ENCODE data around the gene PTH2.
"Not testable (repeated sequence)": the region's sequence is repeated elsewhere in the genome, so short reads cannot be mapped to it uniquely, and the experiment has no call there.

PTH2 gene

DNA sequence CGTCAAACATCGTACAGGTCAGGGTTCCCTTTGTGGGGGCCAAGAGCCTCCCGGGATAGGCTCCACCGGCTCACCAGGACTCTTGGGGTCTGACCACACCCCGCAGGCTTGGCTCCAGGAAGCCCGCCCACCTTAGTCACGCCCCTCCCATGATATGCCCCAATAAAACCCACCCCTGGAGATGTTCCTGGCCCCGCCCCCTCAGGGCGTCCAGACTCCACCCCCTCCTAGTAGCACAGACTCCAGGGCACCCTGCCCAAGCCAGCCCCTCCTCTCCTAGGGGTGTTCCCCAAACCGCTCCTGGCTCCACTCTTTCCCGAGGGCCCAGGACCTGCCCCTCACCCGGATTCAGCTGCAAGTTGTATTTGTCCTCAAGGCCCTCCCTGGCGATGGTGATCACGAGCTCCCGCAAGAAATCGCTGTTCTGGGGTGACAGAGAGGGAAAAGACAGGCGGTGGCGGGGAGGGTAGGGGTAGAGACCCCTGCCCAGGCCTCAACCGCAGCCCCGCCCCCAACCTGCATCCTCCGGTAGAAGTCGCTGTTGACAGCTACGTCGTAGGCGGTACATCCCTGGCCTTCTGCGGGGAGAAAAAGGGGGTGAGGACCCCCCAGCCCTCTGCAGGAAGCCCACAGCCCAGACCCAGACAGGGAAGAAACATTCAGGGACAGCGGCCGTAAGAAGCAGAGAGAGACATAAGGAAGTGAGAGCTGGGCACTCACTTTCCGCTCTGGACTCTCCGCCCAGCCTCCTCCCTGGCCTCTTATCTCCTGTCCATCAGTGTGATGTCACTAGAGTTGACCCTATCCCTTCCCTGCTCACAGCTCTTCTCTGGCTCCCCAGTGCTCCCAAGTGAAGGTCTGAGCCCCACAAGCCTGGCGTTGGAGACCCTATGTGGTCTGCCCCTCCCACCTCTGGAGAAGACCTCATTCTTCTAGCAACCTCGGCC lies 24.5 kb upstream of the PTH2 start:
- no peak for DNase-seq

DNA sequence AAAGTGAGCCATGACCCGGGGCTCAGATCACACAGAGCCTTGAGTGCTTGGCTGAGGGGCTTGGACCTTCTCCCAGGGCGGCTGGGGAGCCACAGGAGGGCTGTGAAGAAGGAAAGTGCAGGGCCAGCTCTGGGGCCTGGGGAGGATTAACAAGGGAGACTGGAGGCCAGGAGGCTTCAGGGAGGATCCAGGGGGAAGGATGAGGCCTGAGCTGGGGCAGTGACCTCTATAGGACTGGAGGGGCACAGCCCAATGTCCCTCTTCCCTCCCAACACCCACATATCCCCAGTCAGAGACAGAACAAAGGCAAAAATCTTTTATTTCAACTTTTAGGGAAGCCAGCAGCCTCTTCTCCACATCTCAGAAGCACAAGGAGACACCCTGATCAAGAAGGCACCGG lies 22.8 kb upstream of the PTH2 start:
- no peak for DNase-seq

DNA sequence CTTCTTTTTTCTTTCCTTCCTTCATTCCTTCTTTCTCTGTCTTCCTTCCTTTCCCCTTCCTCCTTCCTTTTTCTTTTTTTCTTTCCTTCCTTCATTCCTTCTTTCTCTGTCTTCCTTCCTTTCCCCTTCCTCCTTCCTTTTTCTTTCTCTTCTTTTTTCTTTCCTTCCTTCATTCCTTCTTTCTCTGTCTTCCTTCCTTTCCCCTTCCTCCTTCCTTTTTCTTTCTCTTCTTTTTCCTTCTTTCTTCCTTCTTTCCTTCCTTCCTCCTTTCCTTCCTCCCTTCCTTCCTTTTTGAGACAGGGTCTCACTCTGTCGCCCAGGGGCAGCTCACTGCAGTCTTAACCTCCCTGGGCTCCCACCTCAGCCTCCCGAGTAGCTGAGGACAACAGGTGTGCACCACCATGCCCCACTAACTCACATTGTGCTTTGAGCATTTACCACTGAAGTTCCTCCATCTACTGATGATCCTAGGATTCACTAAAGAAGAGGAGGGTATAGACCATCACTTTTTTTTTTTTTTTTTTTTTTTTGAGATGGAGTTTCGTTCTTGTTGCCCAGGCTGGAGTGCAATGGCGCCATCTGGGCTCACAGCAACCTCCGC lies 21.0 kb upstream of the PTH2 start:
- DNase-seq = not testable (repeated sequence)

DNA sequence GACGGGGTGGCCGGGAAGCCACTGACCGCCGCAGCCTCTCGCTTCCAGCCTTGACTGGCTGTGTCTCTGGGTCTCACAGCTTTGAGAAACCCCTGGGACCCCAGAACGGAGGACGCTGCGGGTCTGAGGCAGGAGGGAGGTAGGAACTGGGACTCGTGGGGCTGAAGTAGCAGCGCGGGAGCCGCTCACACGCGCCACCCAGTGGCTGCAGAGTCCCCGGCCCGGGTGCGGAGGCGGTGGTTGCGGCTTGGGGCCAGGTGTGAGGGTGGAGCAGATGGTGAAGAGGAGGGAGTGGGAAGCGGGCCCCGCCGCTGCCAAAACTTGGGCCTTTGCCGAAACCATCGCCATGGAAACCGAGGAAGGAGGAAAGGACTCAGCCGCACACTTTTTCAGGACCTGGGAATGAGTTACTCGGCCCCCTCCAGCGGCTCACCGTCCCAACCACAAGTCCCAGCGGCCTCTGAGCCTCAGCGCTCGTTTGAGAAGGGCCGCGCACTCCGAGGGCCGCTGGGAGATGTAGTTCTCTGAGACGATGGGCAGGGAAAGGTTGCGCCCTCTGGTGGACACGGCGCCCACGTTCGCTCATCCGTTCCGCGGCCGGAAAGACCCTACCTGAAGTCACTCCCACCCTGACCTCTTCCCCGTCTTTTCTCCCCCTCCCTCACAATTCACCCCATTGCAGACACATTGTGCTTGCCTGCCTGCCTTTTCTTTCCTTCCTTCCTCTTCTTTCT lies 20.3 kb upstream of the PTH2 start:
- DNase-seq = peak; percentile 94

DNA sequence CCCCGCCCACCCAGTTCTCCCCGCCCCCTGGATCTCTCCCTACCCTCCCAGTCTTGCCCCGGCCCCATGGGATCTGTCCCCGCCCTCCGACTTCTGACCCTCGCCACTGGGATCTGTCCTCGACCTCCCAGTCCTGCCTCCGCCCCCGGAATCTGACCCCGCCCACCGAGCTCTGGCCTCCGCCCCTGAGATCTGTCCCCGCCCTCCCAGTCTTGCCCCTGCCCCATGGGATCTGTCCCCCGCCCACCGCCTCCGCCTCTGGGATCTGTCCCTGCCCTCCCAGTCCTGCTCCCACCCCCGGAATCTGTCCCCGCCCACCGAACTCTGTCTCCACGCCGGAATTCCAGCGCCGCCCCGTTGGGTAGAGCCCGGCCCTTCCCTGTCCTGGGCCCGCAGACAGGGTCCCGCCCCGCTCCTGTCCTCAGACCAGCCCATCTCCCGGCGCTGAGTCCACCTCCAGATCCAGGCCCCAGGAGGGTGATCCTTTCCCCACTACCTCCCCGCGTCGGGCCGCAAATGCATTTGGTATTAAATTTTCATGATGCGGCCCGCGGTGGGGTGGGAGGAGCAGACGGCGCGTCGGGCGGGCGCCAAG lies 19.6 kb upstream of the PTH2 start:
- DNase-seq = peak; percentile 39

DNA sequence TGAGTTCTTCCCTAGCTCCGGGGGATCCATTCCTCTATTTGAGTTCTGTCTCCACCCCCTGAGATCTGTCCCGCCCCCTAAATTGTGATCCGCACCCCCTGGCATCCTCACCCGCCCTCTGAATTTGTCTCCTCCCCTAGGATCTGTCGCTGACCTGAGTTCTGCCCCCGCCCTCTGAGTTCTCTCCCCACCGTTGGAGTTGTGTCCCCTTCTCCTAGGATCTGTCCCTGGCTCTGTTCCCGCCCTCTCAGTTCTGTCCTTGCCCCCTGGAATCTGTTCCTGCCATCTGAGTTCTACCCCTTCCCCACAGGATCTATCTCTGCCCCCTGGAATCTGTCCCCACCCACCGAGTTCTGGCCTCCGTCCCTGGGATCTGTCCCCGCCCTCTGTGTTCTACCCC lies 19.1 kb upstream of the PTH2 start:
- DNase-seq = no peak

DNA sequence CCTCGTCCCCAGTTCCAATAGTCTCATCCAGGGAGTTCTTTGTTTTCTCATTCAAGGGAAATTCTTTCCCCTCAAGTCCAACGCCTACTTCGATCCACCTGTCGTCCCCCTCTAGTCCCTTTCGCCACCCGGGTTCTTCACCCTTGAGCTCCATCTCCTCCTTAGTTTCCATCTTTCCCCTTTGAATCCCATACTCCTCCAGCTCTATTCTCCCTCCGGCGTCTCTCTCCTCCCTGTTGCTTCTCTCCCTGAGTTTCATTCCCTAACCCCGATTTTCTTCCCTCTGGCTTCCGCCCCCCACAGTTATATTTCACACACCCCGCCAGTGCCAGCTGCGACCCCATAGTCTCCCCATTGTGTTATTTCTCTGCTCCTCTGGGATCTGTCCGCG lies 18.7 kb upstream of the PTH2 start:
- DNase-seq = no peak

DNA sequence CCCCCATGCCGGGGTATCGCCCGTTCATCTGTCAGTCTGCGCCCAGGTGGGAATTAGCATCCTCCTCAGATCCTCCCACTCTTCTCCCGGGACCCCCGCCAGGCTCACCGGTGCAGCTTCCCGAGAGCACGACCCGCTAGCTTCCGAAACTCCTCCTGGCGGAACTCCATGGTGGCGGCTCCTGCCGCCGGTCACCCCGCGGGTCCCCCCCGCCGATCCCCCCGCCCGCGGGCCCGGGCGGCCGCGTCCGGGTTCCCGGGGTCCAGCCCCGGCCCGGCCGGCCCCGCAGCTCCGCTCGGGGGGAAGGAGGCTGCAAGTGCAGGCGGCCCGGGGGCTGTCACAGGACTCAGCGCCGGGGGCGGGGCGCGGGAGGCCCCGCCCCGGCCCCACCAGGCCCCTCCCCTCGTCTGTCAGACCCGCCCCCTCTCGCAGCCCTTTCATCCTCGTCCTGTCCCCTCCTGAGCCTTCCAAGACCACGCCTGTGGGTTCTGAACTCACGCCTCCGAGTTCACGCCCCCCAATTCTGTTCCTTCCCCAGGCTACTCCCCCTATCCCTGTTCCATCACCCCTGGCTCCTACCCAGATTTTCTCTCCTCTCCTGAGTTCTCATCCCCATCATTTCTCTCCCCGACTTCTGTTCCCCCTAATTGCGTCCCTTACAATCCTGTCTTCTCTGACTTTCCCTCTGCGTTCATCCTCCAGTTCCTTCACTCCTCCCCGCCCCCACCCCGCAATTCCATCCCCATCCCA lies 18.1 kb upstream of the PTH2 start, which contains the start of gene SLC17A7:
TSS of gene SLC17A7 (minus strand) at position 318 of the 750 bp plus-strand sequence. CDS start at position 170, 148 bp downstream.
- no peak for DNase-seq

DNA sequence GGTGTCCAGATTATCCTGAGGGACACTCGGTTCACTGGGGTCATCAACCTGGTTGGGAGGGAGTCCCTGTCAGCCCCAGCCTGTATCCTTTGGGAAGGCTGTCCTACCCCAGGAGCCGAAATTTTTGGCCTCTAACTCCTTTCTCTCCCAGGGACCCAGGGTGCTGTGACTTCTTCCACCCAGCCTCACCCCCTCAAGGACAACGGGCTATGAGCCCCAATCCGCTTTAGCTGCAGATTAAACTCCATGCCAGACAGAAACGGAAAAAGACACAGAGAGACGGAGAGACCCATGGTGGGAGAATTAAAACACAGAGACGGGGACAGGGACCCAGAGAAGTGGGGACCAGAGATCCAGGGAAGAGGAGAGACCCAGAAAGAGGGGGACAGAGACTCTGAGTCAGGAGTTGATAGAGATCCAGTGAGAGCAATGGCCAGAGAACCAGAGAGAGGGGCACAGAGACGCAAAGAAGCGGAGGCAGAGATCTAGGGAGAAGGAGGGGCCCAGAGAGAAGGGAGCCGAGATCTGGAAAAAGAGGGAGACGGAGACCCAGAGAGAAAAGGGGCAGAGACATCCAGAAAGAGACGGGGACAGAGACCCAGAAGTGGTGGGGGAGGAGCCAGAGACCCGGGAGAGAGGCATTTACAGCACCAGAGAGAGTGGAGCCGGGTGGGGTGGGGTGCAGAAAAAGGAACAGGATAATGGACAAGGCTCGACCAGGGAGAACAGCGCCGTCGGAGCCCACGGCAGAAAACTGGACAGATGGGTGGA lies 17.4 kb upstream of the PTH2 start:
- no peak for DNase-seq

DNA sequence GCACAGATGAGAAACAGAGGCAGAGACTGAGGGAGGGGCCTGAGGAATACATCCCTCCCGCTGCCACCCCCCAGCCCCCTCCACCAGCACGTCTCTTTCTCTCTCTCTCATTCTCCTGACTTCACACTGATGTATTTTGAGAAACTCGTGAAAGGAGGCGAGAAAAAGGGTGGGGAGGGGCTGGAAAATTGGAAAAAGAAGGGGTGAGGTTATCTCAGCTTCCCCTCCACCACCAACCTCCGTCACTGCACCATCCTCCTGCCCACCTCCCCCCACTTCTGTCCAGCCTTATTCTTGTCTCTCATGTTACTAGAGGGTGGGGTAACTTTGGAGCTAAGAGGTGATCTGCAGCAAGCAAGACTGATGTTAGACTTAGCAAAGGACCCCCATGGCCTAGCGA lies 16.6 kb upstream of the PTH2 start:
- no peak for DNase-seq

DNA sequence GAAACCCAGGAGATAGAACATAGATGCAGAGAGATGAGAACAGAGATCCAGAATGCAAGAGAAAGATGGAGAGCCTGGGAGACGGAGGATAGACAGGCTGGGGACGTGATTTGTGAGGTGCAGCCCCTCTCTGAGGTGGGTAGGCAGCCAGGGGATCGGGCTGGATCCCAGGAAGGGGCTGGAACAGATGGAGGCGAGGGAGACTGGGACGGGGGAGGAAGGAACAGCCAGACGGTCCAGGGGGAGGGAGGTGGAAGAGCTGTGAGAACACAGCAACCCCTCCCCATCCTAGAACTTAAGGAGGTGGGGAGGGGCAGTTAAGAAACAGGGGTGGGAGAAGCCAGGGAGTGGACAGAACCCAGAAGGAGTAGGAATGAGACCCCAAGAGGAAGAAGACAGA lies 15.0 kb upstream of the PTH2 start:
- DNase-seq = no peak

DNA sequence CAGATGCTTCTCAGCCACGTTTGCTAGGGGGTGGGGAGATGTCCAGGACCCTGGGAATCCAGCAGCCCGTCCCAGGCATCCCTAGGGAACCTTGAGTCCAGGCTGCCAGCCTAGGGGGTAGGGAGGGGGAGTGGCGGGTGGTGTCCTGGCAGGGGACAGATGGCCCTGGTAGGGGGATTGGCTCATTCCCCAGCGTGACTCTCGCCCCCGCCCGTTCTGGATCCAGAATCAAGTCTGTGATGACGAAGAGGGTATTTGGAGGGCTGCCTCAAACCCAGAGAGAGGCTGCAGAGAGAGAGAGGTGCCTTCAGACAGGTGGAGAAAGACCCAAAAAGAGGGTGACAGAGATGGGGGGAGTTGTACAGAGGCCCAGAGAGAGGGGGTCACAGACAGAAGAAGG lies 14.0 kb upstream of the PTH2 start:
- DNase-seq = no peak

DNA sequence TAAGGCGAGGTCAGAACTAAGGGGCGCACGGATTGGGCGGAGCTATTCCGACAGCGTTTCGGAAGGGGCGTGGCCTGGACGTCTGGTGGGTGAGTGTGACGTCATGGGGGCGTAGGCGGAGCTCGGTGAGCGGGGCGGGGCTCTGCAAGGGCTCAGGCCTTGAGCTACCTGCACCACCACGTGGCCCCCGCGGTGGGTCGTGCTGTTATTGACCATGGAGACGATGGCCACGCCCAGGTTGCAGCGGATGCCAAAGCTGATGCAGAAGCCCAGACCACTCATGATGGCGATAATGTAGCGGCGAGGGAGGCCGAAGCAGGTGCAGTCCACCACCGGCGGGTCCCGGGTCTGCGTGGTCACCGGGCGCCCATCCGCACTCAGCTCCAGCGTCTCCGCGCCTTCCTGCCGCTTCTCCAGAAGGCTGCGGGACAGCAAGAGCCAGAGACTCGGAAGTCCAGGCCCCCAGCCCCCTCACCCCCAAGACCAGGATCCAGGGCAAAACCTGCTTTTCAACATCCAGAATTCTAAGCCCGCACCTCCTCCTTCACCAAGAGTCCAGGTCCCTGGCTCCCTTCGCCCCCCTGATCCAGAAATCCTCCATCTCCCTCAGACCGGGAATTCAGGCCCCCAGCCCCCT lies 13.3 kb upstream of the PTH2 start:
- DNase-seq = no peak

DNA sequence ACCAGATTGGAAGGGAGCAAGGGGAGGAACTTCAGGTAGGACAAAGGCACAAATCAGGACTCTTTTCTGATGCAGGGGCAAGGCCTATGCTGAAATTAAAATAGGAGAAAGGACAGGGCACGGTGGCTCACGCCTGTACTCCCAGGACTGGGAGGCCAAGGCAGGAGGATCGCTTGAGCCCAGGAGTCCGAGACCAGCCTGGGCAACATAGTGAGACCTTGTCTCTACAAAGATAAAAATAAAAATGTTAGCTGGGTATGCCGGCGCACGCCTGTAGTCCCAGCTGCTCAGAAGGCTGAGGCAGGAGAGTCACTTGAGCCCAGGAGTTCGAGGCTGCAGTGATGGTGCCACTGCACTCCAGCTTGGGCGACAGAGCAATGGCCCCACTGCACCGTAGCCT lies 12.4 kb upstream of the PTH2 start:
- no peak for DNase-seq

DNA sequence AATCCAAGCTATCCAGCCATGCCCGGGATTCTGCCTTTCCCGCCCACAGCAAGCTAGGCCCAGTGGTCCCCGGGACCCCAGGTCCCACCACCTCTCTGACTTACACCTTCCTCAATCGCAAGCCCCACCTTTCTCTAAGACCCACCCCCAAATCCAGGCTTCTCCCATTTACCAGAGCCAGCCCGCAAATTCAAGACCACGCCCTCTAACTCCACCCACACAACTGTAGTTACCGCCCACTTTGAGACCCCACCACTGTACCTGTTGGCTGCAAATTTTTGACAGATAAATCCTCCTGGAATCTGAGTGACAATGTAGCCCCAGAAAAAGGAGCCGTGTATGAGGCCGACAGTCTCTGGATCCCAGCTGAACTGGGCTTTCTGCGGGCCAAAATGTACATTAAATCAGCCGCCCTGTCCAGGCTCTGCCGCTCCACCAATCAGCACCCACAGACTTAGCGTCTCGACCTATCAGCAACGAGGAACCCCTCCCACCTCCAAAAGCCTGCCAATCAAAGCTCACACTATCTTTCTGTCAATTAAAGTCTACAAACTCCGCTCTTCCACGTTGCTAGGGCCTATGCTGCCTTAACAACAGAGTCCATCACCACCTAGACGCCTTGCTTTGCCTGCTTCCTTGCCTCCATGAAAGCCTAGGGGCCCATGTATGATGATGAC lies 11.8 kb upstream of the PTH2 start:
- DNase-seq = no peak

DNA sequence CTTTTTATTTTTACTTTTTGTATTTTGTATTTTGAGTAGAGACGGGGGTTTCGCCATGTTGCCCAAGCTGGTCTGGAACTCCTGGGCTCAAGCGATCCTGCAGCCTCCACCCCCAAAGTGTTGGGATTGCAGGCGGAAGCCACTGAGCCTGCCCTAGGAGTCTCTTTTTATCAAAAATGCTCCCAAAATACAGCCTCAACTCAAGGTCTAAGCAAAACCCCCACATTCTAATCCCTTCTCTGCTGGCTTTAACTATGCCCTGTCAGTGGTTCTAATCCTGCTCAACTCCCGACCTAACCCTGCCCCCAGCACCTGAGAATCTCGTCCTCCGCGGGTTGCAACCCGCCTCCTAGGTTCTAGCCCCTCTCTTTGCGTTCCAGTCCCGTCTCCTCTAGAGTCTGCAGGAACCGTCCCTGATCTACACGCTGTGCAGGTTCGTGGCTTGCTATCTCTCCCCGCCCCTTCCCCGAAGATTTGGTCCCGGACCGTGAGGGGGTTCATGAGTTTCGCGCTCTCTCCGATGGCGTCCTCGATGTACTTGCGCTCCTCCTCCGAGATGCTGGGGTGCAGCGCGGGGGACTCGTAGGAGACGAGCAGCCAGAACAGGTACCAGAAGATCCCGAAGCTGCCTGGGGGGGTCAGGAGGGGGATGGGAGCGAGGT lies 10.1 kb upstream of the PTH2 start:
- DNase-seq = no peak

DNA sequence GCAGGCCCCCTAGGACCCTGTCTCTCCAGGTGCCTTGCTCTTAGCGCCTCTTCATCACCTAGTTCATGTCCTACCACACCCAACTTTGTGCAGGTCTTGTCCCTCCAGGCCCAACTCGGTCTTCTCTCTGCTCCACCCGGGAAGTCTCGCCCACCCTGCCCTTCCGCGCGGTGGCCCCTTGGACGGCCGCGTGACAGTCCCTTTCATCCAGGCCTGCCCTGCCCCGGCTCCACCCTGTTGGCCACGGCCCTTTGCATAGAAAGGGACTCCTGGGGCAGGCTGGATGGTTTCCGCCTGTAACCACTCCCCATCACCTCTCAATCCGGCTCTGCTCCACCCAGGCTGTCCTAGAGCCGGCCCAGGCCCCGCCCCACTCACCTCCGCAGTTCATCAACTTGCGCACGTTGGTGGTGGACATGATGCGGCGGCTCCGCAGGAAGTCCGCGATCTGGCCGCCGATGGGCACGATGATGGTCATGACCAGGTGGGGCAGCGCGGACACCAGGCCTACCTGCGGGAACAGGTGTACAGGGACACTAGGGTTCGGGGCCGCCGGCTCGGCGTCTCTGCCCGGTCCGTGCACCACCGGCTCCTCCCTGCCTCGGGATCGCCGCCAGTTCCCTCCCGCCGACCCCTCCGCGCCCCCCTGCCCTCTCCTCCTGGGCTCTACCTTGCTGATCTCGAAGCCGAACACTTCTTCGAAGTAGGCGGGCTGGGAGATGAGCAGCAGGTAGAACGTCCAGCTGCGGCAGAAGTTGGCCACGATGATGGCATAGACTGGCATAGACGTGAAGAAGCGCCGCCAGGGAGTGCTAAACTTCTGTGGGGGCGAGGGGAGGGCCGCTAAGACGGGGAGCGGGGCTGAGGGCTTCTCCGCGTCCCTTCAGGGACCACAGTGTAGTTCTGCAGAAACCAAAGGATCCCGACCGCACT lies 9.2 kb upstream of the PTH2 start:
- DNase-seq = no peak

DNA sequence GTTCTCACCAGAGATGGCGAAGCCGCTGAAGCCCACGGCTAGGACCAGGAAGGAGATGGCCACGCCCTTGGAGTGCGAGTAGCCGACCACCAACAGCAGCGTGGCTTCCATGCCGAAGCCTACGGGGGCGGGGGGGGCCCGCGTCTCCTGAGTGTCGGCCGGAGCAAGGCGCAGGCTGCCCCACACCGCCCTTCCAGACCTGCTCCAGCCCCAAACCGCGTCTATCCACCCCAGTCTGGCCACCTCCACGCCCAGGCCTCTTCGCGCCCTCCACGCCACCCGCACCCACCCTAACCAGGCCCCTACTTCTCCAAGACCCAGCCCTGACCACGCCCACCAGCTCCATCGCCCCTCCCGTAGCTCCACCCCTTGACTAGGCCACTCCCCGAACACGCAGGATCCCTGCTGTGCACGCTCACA lies 8.1 kb upstream of the PTH2 start:
- no peak for DNase-seq

Data from effector CD4-positive, alpha-beta T cell (primary cell).